Panc1 (cell line): ENCODE measurements around the gene BIVM.

Experiments used
- POLR2AphosphoS5 ChIP-seq: IDR thresholded peaks from 2 replicates; pipeline ENCODE4 v1.6.1; 2012; ENCODE audit warnings: mild to moderate bottlenecking, low read depth, low read length, moderate library complexity
- REST ChIP-seq, 2 experiments: IDR thresholded peaks; 2 replicates each; pipeline ENCODE4 v1.6.1; 2011 to 2012; ENCODE audit warnings: low read depth in 2 of 2, control low read depth in 1 of 2, low read length in 1 of 2, mild to moderate bottlenecking in 1 of 2, moderate library complexity in 1 of 2; ENCODE audit not compliant: insufficient read depth in 1 of 2
- TCF7L2 ChIP-seq: IDR thresholded peaks from 2 replicates; pipeline ENCODE4 v1.6.1; 2011; ENCODE audit warnings: mild to moderate bottlenecking, low read depth, low read length, inconsistent platforms
- TF ChIP-seq, protein P1 (sequence below): fragments of 450-650 bp; IDR thresholded peaks from 2 replicates; pipeline ENCODE4 v1.5.1; 2017; ENCODE audit warnings: mild to moderate bottlenecking

DNA sequence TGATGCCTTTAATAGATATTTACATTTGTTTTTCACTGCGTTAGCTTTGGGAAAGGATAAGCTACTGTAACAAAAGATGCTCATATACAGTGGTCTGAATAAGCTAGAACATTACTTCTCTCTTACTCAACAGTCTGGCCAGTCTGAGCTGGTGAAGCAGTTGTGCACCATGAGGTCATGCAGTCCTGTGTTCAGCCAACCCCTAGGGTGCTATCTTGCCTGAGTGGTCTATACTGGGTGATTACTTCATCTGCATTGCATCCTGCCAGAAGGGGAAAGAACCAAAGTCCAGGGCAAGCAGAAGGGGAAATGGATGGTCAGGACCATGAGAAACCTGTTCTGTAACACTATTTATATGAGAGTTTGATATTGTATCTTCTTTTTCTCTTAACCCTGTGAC, 78.4 kb downstream of the BIVM start:
- TF ChIP-seq, protein P1, sequence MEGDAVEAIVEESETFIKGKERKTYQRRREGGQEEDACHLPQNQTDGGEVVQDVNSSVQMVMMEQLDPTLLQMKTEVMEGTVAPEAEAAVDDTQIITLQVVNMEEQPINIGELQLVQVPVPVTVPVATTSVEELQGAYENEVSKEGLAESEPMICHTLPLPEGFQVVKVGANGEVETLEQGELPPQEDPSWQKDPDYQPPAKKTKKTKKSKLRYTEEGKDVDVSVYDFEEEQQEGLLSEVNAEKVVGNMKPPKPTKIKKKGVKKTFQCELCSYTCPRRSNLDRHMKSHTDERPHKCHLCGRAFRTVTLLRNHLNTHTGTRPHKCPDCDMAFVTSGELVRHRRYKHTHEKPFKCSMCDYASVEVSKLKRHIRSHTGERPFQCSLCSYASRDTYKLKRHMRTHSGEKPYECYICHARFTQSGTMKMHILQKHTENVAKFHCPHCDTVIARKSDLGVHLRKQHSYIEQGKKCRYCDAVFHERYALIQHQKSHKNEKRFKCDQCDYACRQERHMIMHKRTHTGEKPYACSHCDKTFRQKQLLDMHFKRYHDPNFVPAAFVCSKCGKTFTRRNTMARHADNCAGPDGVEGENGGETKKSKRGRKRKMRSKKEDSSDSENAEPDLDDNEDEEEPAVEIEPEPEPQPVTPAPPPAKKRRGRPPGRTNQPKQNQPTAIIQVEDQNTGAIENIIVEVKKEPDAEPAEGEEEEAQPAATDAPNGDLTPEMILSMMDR = no peak
- no peak for TF ChIP-seq TCF7L2
- TF ChIP-seq POLR2AphosphoS5 = no peak
- TF ChIP-seq REST (IDR thresholded peaks at IDR 0.05; ENCODE audit: insufficient read depth in 1 of 2, low read depth in 2 of 2, low read length in 1 of 2) = no peak
